Astrocyte of the spinal cord (primary cell): ENCODE results near the gene GLRA3.
"Not testable (repeated sequence)": the region's sequence is repeated elsewhere in the genome, so short reads cannot be mapped to it uniquely, and the experiment has no call there.

Experiments
- DNase-seq: peaks from one replicate; pipeline ENCODE4 v3.0.0; 2011; ENCODE audit warnings: low read depth, low spot score
- H3K4me3 ChIP-seq: 2 replicates; pipeline ENCODE4 v1.5.1; 2011; ENCODE audit warnings: low read depth, mild to moderate bottlenecking, low read length, moderate library complexity
- in situ Hi-C: cut with HindIII; loops from 2 replicates; pipeline ENCODE4 v1.10.0; 2017; ENCODE audit warnings: low sequenced_read_pairs
- TF ChIP-seq, protein P1 (sequence below): IDR thresholded peaks from 2 replicates; pipeline ENCODE4 v1.5.1; 2012; ENCODE audit warnings: low read depth, mild to moderate bottlenecking, low read length, inconsistent platforms

Gene GLRA3

DNA sequence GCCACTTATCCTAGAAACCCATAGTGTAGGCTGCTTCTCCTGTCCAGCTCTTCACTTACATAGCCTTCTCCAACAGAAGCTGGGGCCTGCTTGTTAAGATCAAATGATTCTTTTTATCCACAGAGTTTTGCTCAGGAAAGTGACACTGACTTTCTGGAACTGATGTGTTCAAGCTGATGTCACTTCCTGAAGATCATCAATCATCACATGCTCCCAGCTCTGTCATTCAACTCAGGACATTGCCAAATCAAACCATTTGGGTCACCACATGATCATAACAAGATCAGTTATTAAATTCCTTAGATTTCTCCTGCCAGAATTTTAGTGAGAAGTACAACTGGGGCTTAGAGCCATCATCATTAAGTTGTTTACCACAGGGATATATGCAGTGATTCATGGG is 39.4 kb downstream of the GLRA3 start:
- no peak for DNase-seq
- no peak overlapping the region for H3K4me3 ChIP-seq
- in situ Hi-C loops = no loop called here
- TF ChIP-seq, protein P1, sequence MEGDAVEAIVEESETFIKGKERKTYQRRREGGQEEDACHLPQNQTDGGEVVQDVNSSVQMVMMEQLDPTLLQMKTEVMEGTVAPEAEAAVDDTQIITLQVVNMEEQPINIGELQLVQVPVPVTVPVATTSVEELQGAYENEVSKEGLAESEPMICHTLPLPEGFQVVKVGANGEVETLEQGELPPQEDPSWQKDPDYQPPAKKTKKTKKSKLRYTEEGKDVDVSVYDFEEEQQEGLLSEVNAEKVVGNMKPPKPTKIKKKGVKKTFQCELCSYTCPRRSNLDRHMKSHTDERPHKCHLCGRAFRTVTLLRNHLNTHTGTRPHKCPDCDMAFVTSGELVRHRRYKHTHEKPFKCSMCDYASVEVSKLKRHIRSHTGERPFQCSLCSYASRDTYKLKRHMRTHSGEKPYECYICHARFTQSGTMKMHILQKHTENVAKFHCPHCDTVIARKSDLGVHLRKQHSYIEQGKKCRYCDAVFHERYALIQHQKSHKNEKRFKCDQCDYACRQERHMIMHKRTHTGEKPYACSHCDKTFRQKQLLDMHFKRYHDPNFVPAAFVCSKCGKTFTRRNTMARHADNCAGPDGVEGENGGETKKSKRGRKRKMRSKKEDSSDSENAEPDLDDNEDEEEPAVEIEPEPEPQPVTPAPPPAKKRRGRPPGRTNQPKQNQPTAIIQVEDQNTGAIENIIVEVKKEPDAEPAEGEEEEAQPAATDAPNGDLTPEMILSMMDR = no peak

DNA sequence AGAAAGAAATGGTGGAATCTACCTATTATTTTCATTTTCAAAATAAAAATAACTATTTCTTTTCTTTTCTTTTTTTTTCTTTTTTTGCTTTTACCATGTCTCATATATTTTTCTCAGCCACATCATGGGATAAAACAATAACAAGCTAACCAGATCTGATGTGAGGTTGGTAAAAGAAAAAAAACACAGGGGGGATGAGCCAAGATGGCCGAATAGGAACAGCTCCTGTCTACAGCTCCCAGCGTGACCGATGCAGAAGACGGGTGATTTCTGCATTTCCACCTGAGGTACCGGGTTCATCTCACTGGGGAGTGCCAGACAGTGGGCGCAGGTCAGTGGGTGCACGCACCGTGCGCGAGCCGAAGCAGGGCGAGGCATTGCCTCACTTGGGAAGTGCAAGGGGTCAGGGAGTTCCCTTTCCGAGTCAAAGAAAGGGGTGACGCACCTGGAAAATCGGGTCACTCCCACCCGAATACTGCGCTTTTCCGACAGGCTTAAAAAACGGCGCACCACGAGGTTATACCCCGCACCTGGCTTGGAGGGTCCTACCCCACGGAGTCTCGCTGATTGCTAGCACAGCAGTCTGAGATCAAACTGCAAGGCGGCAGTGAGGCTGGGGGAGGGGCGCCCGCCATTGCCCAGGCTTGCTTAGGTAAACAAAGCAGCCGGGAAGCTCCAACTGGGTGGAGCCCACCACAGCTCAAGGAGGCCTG is 50.6 kb downstream of the GLRA3 start:
- H3K4me3 ChIP-seq, in situ Hi-C loops, DNase-seq: not testable (repeated sequence)

DNA sequence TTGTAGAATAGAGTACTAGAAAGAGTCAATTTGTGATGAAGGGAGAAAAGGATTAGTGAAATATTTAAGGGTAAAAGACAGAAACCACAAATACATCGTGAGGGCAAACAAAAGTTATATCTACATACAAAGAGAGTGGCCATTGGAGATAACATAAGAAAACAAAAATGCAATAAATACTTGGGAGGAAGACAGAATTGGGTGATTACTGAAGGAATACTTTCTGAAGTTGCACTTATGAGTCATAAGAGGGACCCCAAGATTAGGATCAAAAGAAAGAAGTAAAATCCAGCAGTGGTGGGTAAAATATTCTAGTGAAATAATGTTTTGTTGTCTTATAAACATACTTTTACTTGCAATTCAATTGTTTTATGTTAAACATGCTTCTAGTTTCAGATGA is 53.7 kb downstream of the GLRA3 start:
- TF ChIP-seq, protein P1 = no peak
- in situ Hi-C loops = no loop called here
- no peak overlapping the region for H3K4me3 ChIP-seq
- no peak for DNase-seq

DNA sequence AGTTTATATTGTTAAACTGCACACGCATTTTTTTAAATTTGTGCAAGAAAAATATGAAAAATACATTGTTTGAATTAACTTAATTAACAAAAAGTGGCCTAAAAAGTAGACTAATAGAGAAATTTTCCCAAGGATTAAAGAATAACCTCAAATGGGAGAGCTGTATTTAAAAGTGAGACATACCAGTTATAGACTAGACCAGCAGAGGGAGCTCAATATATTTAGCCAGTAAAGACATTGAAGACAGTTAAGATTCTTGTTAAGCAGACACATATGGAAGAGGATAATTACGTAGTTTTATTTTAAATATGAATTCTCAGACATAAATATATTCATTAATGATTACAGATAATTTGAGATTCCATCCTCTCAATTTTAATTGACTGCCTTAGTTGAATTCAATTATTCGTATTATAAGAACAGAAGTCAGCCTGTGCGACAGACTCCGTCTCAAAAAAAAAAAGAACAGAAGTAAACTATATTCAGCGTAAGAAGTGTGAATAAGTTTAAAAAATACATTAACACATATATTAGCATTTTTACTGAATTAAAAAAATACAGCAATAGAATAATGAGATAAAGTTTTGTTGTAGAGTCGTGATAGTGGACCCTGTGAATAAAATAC is 64.8 kb downstream of the GLRA3 start:
- DNase-seq = peak; percentile 74
- TF ChIP-seq, protein P1 = peak; percentile 58
- no peak overlapping the region for H3K4me3 ChIP-seq
- in situ Hi-C loops = no loop called here

DNA sequence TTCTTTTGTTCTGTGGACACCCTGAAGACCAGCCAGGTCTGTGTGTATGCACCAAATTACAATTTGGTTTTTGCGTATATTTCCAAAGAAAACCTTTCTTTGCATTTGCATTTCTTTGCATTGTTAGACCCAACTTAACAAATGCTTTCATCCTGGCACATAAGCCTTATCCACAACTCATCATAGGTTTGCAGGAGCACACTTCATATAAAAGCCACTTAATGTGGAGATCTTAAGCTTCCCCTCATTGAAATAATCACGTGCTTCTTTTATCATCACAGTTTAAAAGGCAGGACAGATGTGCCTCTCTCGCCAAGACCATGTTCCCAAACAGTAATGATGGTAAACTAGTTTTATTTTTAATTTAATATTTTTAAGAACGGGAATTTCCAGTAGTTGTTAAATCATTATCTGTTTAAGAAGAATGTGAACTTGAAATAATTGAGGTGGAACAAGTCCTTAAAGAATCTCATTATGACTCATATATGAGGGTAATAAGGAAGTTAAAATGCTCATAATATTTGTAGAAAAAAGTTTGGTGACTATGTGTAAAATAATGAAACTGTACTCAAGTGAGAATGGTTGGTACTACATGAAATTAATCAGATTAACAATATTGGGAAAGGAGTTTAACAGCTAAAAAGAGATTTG is 65.5 kb downstream of the GLRA3 start:
- in situ Hi-C loops = no loop called here
- TF ChIP-seq, protein P1 = no peak
- peak; percentile 44 for DNase-seq
- H3K4me3 ChIP-seq = no peak overlapping the region

DNA sequence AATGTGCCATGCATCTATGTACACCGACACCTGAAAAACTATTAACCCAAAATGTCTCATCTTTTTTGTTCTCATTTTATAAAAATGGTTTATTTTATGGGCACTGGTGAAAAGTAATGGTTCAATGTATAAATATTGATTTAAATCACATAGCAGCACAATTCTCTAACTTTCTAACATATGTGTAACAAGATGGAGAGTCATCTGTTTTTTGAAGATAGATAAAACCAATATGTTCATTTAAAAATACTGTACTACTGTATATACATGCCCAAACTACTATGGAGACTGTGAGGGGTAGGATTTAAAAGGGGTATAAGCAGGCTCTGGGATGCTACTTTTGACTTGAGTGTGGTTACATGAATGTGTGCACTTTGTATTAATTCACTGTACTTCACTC is 67.6 kb downstream of the GLRA3 start:
- DNase-seq = no peak
- H3K4me3 ChIP-seq = no peak overlapping the region
- in situ Hi-C loops = no loop called here
- TF ChIP-seq, protein P1 = no peak

DNA sequence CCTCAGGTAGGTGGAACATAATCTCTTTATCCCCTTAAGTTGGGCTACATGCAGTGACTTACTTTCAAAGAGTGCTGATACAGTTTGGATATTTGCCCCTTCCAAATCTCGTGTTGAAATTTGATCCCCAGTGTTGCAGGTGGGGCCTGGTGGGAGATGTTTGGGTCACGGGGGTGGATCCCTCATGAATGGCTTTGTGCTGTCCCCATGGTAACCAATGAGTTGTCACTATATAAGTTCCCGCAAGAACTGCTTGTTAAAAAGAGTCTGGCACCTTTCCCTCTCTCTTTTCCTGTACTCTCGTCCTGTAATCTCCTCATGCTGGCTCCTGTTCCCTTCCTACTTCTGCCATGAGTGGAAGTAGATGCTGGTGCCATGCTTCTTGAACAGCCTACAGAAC is 71.3 kb downstream of the GLRA3 start:
- H3K4me3 ChIP-seq = no peak overlapping the region
- DNase-seq = no peak
- in situ Hi-C loops = no loop called here
- TF ChIP-seq, protein P1 = no peak
